HG03139 (cell line): Measurements from ENCODE around the gene WDR7.
"Not testable (repeated sequence)": the region's sequence is repeated elsewhere in the genome, so short reads cannot be mapped to it uniquely, and the experiment has no call there.

ENCODE experiments used
- ATAC-seq: cut with Tn5 transposase; IDR thresholded peaks from one replicate; pipeline ENCODE4 v1.9.1; 2021; ENCODE audit not compliant: unreplicated experiment

Gene WDR7

DNA sequence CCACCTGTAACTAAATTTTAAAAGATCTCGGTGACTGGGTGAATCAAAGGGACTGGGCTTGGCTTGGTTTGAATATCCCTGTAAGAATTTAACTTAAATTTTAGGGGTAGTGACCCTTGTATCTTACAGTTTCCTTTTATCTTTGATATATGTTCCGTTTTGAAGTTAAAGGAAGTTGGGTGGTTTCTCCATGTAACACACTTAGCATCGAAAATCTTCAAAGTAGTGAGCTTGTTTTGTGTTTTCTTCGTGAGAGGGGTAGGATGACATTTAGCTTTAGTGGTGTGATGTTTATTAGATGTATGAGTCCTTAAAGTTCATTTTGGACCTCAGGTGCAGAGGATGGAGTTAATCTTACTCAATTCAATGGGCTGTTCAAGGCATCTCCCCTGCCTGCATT lies 1.6 kb downstream of the WDR7 start:
- ATAC-seq: no peak

- ATAC-seq: not testable (repeated sequence)
These were observed 3.1 kb downstream of the WDR7 start for GRCh38 chr18:56654280-56654679.

- ATAC-seq: no peak
These were observed 7.1 kb downstream of the WDR7 start for GRCh38 chr18:56658261-56658660.

DNA sequence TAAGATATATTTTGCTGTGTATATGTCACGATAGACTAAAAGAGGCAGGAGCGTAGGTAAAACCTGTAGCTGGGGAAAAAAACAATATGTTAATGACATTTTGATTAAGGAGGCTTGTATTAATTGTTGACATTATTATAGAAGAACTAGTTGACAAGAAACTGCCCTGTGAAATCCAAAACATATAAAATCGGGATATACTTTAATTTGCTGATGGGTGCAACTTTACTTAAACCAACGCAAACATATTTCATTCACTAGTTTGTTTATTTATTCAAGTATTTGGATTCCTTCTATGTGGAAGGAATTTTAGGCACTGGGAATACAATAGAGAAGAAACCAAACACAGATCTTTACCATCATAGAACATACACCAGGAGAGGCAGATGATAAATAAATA lies 8.0 kb downstream of the WDR7 start:
- no peak for ATAC-seq

DNA sequence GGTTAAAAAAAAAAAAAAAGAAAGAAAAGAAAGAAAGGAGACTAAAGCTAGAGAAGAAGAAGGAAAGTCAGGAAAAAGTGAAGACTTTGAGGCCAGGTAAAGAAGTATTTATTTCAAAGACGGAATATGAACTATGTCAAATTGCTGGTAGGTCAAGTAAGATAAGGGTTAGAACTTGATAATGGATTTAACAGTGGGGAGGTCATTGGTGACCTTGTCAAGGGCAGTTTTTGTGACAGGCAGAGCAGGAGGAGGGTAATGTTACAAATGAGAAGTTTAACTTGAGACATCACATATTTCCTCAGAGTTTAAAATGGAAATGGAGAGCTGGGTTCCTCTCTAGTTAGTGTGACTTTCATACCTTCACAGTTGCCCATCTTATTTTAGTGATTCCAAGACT lies 9.5 kb downstream of the WDR7 start:
- no peak for ATAC-seq

GRCh38 chr18:56661360-56662062 lies 10.4 kb downstream of the WDR7 start:
- ATAC-seq: no peak

DNA sequence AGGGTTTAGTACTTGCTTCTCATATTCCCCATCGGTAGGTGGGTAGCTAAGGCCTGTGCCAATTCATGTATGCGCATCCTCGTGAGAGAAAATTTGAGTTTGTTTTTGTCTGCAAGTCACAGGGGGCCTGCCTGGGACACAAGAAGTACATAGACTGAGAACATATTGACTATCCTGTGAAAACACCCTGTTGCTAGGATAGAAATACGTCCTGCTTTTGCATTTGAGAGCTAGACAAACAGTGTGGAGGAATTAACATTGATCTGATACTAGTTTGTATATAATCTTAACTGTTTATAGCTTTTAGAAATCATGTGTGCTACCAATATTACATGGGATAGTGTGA lies 10.9 kb downstream of the WDR7 start:
- no peak for ATAC-seq

DNA sequence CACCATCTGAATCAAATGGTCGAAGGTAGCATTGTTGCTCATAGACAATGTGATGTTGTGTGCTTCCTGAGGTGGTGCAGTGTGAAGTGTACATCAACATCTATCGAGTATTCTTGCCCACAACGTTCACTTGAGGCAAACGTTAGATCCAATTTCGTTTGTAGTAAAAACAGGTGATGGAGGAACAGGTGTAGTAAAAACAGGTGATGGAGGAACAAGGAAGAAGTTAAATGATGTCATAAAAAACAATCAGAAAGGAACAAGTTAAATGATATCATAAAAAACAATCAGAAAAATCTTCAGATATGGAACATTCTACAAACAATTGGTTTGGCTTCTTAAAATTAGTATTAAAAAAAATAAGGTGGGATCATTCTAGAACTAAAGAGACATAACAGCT lies 11.3 kb downstream of the WDR7 start:
- no peak for ATAC-seq

DNA sequence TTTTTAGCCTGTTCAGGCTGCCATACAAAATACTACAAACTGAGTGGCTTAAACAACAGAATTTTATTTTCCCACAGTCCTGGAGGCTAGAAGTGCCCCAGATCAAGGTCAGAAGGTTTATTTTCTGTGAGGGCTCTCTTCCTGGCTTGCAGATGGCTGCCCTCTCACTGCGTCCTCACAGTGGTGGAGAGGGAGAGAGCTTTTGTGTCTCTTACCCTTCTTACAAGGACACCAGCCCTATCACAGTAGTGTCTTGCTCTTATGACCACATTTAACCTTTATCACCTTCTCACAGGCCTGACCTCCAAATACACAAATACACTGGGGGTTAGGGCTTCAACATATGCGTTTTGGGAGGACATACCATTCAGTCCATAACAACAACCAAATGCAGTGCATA lies 11.7 kb downstream of the WDR7 start:
- no peak for ATAC-seq

DNA sequence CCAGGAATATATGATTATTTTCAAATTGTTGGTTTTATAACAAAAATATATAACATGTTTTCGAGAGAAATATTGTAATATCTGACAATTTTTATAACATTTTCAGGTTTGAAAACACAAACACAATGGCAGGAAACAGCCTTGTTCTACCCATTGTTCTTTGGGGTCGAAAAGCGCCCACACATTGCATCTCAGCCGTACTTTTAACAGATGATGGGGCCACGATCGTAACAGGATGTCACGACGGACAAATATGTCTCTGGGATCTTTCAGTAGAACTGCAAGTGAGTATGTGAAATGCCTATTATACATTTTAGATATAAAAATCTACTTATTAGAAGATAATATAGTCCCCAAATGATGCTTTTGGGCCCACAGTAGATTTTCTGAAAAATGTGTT lies 21.2 kb downstream of the WDR7 start:
- ATAC-seq: no peak

GRCh38 chr18:56672981-56673380 lies 21.8 kb downstream of the WDR7 start:
- ATAC-seq: no peak

GRCh38 chr18:56676639-56677038 lies 25.5 kb downstream of the WDR7 start:
- no peak for ATAC-seq

GRCh38 chr18:56678836-56679565 lies 27.8 kb downstream of the WDR7 start:
- no peak for ATAC-seq

DNA sequence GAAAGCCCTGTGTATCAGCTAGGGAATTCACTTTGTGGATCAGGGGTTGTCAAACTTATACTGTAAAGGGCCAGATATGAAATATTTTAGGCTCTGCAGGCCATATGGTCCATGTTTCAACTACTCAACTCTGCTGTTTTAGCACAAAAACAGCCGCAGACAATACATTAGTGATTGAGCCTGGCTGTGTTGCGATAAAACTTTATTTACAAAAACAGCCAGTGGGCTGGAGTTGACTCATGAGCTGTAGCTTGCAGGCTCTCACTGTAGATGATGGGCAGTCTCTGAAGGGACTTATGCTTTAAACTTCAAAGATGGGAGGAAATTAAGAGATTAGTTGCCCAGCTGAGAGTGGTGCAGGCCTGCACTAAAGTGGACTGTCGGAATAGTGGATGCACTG lies 33.1 kb downstream of the WDR7 start:
- no peak for ATAC-seq

DNA sequence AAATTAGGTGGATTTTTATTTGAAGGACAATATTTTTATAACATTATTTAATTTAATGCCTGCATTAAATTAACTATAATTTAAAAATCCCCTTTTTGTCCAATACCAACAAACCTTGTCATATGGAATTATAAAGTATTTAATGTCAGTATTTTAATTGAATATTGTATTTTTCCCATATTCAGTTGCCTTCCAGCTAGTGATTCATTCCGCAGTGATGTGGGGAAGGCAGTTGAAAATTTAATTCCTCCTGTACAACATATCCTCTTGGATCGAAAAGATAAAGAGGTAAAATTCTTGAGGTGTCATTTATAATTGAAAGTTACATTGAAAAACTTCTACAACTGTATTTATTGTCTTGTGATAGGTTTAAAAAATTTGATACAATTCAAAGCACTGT lies 40.4 kb downstream of the WDR7 start:
- no peak for ATAC-seq

DNA sequence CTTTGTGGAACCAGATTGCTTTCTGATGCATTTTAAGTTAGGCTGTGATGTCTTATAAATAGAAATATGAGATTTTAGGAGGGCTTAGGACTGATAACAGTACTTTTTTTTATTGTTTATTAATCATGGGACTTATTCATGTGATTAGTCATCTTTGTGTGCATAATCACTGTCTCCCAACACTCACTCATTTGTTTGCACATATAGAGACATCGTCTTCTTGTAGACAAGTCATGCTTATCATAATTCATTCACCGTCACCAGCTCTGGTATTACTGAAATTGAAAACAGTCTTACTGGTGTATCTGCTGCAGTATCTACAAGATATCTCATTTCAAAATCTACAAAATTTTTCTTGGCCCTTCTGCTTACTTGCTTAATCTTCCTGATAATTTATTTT lies 45.8 kb downstream of the WDR7 start:
- no peak for ATAC-seq

DNA sequence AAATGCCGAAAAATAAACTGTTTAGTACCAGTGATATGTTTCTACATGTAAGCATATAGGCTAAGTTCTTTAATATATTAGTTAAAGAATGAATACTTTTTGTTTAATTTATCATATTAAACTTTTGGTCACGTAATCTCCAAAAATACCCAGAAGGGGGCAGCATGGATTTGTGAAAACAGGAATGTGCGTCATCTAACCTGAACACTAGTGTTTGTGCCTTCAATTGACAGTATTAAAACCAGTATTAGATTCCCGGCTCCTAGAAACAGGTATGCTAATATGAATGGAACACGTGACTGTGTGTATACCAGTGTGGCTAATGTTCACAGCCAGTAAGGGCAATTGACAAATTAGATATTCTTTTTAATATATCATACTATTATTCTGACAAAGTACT lies 51.8 kb downstream of the WDR7 start:
- ATAC-seq: no peak

DNA sequence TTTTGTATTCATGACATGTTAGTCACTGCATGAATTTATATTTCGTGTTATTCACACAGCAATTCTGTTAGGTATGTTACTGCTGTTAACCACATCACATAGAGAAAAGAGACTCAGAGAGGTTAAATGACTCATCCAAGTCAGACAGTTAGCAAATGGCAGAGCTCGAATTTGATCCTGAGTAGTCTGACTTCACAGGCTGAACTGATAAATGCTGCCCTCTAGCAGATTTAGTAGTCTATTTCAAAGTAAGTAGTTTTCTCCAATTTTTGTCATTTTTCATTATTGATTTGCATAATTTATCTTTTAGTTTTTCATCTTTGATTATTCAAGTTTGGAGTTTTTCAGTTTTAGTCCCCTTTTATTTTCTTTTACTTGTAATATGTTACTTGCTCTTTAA lies 58.3 kb downstream of the WDR7 start:
- ATAC-seq: peak; percentile 100

DNA sequence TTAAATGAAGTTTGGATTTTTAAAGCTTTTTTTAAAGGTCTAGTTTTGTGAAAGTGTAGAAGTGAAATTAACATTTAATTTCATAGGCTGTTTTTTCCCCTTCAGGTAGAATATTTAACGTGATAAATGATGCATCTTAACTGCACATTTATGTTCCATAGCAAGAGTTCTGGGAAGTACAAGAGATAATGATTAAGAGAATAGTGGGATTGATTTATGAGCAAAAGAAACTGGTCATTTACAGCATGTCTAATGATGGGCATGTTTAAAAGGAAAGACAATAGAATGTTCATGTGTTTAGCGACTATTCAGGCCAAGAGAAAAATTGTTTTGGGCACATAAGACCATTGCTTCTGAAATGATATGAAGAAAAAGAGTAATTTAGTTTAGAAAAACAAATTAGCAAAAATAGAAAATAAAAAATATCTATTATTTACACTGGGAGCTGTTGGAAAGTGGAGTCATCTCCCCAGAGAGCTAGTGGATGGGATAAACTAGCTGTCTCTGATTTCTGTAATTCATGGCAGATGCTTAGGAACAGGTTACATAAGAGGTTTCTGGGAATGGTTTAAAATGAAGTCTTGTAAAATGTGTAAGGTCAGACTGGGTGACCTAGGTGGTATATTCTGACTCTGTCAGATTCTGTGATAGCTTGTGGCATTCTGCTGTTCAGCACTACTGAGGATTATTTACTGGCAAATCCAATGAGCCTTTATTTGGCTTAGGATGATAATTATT lies 60.7 kb downstream of the WDR7 start:
- ATAC-seq: no peak

GRCh38 chr18:56712761-56713160 lies 61.6 kb downstream of the WDR7 start:
- no peak for ATAC-seq

GRCh38 chr18:56715121-56715520 lies 64.0 kb downstream of the WDR7 start:
- no peak for ATAC-seq

GRCh38 chr18:56716692-56717146 lies 65.6 kb downstream of the WDR7 start:
- no peak for ATAC-seq
